Measurements from ENCODE around the gene PRDM16.

Gene PRDM16

DNA sequence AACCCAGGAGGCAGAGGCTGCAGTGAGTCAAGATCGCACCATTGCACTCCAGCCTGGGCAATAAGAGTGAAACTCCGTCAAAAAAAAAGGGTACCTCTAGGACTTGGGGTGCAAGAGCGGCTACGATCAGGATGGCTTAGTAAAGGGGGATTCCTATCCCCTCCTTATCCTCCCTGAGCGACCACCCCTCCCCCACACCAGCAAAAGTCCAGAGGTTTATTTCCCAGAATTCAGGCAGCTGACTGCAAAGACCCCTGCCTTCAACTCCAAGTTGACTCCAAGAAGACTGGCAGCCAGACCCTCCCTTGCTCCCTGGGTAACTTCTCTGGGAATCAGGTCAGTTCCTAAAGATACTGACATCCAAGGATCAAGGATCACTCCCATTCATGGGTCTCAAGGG, 12.4 kb upstream of the PRDM16 start:
- DNase-seq = no peak

DNA sequence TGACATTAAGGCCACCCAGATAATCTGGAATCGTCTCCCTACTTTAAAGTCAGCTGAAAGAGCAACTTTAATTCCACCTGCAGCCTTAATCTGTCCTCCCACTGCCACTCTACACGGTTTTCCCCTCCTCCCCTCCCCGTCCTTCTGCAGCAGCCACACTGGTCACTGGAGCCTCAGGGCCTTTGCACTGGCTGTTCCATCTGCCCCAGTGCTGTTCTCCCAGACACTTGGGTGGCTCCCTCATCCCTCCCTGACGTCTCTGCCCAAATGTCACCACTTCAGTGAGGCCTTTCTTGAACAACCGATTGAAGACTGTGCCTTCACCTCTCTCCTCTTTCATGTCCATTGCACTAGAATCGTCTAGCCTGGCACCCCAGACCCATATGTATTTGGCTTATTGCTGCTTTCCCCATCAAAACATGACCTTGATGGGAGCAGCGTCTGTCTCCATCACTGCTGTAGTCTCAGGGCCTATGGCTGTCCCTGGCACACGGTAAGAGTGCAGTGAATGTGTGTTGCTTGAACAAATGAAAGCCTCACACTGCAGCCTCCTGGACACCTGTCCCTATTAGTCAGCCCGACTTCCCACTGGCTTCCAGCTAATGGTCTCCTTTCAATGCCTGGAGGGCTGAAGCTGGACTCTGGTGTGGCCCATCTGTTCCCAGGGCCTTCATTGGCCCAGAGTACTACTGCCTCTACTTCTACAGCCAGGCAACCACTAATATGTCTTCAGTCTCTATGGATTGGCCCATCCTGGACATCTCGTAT, 10.6 kb upstream of the PRDM16 start:
- no peak for DNase-seq

DNA sequence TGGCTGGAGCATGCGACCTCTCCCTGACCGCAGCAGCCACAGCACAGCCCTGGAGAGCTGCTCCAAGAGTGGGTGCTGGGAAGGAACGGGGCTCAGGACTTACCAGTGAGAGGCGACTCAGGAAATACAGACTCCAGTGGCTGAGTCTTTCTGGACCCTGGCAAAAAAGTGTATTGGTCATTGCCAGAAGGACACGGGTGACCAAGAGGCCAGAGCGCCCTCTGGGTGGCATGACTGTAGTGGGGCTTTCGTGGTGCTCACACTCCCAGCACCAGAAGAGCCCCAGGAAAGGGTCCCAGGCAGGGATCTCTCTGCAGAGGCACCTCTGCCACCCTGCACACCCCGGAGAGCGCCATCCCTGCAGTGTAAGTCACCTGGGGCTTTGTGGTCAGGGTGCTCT, 8.9 kb upstream of the PRDM16 start:
- DNase-seq = no peak

DNA sequence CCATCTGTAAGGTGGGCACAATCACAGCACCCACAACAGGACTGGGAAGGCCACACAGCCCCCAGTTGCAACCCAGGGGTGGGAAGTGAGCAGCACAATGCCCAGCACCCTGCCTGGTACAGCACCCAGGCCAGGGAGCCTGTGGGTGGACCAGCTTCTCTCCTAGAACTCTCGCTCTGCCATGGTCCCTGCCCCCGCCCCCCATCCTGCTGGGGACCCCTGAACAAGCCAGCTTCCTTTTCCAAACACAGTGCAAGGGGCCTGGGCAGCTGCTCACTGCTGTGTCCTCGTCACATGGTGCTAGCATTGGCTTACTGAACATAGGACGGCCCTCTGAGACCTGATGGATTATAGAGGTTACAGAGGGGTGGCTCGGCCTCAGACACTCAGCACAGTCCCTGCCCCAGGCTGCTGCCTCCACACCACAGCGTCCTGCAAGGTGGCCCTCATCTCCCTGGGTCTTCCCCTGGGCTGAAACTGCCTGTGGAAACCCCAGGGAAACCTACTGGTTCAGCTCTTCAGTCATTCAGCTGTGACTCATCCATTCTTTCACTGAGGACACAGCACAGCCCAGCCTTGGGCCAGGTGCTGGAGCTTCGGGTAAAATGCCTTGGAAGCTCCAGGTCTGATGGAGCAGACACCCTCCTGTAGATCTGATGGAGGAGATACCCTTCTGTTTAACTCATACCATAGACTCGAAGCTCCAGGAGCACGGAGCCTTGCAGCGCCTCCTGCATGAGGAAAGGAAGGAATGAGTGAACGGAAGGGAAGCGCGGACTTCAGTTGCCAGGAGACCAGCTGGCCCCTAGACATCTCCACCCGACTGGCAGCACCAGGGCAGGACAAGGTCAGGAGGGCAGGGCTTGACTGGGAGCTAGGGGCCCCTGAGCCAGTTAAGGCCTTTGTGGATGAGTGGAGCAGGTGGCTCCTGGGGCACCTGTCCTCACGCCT, 8.1 kb upstream of the PRDM16 start:
- DNase-seq = no peak

DNA sequence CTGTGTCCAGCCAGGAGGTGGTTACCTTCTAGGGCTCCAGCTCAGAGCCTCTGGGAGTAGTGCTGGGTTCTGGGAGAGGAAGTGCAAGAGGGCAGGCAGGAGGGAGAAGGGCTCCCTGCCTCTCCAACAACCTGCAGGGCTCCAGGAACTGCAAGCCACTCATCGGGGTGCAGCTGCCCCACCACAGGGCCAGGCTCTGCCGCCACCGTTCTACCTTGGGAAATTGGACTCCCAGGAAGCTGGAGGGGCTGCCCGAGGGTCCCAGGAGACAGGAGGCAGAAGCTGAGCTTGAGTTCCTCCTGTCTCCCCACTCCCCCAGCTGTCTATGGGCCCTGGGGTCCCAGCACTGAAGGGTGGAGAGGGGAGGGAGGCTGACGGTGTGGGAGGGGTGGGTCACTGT, 7.4 kb upstream of the PRDM16 start:
- DNase-seq = no peak

DNA sequence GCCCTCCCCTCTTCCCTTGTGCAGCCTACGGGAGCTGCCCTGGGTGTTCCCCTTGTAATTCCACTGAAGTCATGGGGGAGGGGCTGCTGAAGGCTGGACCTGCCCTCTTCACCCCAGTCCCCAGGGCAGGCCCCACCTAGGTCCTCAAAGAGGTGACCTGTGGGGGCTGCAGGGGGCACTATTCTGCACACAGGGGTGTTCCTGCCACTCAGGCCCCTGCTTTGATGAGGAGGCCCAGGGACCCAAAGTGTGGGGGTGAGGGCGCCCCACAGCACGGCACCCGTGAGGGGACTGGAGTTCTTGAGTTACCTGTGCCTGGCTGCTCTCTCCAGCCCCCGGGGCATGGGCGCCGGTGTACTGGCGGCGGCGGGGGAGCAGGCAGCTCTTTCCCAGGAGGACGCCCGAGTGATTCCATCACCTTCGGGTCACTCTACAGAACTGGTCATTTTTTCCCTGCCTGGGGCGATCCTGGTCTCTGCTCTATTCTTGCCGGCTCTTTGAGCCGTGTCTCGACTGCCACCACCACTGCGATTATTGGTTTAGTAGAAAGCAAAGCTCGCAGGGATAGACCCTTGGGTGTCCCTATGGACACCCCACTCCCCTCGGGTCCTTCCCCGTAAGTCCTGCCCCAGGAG, 6.9 kb upstream of the PRDM16 start:
- no peak for DNase-seq

DNA sequence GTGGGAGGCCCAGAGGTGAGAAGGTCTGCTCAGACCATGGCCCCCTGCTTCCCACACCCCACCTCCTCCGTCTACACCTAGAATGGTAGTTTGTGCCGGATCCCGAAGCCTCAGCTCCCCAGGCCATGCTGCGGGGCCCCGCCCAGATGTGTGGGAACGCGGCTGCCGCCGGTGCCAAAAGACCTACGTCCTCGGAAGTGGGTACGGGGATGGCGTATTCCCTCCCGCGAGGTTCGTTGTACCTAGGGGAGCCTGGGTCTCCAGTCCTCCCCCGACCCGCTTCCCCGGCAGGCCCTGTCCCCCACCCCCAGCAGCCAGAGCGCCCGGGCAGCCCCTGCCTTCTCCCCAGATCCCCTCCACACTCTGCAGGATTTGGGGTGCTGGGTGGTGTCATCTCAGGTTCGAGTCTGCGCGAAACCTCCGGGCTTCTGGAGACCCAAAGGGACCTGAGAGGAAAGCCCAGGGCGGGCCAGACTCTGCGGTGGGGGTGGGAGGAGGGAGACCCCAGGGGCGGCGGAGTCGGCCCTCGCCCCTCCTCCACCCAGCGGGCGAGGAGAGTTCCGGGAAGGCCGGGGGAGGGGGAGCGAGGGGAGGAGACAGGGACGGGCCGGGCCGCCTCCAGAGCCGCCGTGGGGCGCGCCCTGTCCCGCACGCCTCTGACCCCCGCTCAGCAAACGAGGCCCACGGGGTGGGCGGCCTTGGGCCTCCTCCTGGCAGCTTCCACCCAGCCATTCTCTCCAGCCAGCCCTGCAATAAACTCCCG, 6.2 kb upstream of the PRDM16 start:
- DNase-seq = no peak

DNA sequence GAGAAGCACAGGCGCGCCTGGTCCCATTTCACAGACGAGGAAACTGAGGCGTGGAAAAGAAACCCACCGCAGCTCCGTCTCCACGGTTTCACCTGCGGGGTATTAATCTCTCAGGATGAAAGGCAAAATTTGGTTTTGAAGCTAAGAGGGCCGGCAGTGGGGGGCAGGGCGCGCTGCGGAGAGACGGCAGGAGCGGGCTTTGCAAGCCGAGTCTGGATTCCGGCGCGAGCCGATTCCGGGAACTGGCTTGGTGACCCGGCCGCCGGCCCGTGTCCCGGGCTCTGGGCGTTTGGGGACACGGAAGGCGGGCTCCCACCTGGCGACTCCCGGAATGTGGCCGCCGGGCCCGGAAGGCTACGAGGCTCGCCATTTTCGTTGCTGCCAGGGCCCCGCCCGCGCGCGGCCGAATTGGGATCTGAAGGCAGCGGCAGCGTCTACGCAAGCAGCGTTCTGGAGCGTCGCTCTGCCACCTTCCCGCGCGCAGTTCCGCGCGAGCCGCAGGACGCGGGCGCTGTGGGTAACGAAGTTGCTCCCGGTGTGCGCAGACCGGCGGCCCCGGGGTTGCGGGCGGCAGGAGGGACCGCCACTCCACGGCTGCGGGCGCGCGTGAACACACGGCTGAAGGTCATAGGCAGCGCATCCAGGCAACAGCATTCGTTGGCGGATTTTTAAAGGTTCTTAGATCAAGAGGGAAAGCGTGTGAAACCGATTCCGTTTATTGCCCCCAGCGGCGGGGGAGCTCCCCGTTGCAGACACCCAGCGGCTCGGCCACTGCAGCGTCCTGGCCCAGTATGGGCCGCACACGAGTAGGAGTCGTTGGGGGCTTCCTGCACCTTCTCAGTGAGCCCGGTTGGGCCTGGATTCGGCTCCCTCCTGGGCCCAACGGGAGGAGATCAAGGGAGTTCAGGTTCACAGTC, 5.4 kb upstream of the PRDM16 start:
- no peak for DNase-seq

DNA sequence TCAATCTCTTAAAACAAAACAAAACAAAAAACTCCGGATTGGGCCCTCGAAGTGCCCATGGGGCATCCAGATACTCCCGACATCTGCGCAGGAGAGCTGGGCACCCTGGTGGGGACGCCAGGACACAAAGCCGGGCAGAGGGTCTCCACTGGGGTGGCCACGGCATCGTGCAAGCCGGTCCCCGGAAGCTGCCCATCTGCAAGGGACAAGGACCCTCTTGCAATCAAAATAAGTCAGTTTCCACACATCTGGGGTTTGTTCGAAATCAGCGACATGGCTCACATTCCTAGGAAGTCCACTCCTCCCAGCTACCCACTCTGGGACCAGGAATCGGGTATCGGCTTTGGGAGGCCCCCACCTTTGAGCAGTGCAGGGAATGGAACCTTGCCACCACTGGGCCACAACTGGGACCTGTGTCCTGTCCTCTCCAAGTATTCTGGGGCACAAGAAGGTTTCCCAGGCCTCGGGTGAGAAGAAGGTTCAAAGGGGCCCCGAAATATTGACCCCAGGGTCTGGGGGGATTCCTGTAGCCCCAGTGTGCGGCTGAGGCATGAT, 4.6 kb upstream of the PRDM16 start:
- no peak for DNase-seq

DNA sequence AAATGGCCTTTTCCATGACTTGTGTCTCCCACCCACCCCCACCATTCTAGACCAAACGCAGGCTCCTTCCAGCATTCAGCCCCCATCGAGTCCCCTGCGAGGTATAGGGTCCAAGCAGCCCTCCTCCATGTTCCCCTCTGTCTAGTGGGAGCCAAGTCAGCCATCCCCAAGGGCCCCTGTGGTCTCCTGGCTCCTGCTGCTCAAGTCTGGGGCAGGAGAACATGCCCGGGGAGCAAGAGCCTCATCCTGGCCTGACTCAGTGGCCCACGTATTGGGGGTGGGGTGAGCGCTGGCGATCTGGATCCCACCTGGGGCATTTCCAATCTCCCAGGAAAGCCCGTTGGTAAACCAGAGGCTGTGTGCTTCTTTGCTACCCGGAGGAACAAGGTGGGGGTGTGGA, 4.1 kb upstream of the PRDM16 start:
- DNase-seq = no peak

DNA sequence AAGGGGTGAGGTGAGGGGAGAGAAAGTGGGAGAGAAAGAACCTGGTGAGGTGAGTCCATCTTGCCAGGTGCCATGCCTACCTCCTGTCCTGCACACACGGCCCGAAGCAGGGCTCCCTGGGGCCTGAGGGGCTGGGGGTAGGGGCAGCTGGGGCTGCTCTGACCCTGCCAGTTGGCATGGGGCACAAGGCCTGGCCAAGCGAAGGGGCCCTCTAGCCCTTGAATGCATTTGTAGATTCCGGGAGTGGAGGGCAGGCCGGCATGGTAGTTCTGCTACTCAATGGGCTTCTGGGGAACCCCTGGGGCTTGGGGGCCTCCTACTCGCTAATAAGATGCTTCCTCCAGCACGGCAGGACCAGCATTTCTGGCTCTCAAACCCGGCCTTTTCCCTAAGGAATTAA, 3.6 kb upstream of the PRDM16 start:
- no peak for DNase-seq

DNA sequence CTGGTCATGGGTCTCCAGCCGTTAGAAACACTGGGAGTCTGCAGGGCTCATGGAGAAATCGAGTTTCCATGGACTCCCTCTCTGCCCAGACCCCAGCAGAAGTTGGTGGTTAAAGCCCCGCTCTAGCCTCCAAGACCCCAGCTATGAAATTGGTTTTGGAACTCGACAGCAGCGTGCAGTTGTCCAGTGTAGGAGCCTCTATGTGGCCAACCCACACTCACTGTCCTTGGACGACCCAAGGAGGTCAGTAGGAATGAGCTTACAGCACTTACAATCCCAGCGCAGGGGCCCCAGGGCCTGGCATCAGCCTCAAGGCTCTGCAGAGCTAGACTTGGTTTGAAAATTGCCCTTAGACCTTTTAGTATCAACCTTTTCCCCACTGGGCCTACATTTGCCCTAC, 3.2 kb upstream of the PRDM16 start:
- DNase-seq = no peak

DNA sequence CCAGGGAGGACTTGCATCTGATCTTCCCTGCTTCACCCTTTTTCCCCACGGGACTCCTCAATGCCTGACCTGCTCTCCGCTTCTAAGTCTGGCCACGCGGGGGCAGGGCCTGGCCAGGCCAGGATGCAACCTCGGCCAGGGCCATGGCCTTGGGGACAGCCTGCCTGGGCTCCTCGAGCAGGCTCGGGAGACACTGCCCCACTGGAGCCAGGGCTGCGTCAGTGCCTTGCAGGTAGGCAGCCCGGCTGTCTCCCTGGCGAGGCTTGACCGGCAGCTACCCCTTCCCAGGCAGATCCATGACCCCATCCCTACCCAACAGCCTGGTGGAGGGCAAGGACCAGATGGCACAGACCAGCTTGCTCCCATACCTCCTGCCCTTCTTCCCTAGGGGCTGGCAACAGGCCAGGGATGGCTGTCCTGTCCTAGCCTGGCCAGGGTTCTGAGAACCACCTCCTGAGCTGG, 2.7 kb upstream of the PRDM16 start:
- DNase-seq = no peak

DNA sequence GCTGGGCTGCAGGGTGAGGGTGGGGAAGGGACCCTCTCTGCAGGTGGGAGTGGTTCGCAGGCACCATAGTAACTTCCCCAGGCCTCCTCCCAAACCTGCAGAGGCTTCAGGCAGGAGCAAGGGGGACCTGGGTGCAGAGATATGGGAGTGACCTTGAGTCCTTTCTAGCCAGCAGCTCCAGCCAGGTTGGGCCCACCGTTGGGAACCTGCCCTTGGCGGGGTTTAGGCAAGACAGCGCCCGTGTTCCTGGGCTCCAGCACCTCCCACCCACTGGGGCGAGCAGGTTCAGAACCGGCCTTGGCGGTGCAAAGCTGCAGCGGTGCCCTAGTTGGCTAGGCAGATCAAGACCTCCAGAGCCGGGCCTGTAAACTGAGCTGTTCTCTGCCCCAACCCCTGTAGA, 2.2 kb upstream of the PRDM16 start:
- no peak for DNase-seq

DNA sequence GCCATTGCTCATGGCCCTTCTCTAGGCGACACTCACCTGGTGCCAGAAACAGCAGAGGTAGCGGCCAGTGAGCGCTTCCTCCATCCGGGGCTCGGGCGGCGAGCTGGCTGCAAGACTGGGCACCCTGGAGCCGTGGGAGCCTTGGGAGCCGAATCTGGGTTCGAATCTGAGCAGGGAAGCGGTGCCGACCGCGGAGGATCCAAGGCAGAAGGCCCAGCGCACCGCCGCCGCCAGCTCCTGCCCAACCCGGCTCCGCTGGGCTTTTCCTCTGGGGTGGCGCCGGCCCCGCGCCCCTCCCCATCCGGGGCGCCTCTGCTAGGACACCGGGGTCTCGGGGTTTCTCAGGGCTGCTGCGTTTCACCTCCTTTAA, 1.7 kb upstream of the PRDM16 start:
- no peak for DNase-seq

DNA sequence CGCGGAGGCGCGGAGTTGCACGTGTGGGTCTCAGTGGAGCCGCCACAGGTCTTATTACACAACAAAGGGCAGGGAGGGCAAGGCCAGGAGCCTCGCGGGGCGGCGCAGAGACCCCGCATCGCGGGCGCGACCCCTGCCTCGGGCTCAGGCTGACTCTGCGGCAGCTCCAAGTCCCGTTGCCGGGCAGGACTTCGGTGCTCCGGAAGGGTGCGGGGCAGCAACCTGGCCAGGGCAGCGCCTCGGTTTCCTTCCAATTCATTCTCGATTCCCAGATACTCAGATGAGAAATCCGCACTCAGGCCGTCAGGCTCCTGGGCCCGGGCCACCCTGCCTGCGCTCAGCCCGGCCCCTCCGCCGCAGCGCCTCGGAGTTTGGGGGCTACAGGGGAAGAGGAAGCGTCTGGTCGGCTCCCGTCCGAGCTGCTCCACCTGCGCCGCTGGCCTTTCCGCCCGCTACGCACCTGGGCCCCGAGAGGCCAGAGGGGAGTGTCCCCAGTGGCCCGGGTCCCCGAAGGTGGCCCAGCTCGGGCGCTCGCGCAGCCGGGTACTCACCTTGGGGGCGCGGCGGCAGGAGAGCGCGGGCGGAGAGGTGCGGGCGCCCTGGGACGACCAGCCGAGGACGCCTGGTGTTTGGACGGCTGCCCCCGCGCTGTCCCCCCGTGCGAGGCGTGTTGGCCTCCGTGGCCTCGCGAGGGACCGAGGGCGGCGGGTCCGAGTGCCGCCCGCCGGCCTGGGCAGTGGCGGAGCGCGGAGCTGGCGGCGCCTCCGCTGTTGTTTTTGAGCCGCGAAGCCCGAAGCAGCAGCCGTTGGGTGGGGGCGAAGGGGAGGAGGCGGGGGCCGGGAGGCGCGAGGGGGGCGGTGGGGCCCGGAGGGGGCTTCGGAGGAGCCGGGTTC, 1.1 kb upstream of the PRDM16 start:
- DNase-seq = no peak

DNA sequence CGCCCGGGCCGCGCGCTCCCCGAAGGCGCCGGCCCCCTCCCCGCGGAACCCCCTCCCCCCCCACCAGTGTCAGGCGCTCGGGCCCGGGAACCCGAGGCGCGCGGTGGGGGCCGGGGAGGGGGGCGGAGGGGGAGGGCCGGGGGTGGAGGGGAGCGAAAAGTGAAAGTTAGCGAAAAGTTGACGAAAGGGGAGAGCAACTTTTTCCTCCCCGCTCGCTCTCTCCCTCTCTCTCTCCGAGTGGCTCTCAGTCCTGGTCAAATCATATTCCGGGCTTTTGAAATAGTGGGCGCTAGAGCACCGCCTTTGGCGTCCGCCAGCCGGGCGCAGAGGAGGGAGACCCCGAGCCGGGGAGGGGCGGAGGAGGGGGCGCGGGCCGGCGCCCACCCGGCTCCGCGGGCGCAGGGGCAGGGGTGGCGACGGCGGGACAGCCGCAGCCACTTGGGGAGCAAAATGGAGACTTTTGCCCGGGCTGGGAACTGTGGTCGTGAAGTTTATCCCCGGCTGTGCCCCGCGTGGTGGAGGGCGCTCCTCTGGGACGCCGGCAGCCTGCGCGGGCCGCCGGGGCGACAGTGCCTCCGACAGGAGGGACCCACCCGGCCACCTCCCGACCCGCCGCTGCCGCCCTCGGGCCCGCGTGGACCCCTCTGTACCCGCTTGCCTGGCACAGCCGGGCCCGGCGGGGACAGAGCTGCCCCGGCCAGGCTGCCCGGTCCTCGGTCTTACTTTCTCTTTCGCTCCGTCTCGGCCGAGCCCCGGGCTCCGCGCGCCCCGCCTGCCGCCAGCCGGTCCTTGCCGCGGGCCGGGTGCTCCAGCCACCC, 697 bp downstream of the PRDM16 start:
- peak; percentile 80 for DNase-seq

DNA sequence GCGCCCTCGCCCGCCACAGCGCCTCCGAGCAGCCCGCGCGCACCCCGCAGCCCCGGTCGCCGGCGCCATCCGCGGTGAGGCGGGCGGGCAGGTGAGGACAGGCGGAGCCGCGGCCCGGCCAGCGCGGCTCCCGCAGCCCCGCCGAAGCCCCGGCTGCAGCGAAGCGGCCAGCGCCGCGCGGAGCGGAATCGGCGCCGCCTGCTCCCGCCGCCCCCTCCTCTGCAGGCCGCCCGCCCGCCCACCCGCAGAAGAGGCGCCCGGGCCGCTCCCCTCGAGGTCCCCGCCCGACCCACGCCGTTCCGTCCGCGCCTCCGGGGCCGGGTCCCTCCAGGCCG, 1.3 kb downstream of the PRDM16 start:
- DNase-seq = no peak

All from DMS79 treated with DMSO at 0.1 percent for 48 hours (cell line).